HG03354 (cell line): ENCODE measurements around the gene MYOM1.

Experiments
- ATAC-seq: cut with Tn5 transposase; IDR thresholded peaks from one replicate; pipeline ENCODE4 v1.9.1; 2021; ENCODE audit warnings: mild to moderate bottlenecking; ENCODE audit not compliant: unreplicated experiment, poor library complexity, severe bottlenecking

The MYOM1 gene

DNA sequence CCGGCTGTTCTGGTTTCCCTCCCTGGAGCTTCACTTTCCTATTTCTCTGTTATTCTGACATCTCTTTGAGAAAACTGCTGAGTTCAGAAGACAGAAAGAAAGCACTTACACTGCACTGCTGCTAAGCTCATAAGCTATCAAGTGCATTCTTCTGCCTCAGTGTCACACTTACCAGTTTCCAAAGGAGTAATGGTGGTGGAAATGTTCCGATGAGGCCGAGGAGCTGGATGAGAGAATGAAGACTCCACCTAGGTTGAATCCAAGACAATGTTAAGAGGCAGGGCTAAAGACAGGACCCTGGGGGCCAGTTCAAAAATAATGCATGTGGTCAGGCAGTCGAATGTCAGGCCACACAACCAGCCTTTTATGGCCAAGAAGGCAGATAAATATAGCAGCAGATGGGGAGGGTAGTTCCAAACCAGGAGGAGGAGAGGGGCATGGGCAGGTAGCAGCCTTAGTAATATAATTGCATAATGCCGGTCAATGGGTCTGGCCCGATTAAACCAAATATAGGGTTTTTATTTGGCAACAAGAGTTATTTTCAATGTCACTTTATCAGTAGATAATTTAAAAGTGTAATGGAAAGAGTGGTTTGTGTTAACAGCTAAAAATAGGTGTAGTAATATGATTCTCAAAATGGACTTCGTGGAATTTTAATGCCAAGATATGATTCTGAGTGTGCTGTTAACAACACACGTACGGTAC, at the start of gene MYOM1:
Gene MYOM1, minus strand, starts transcription at position 338 of the 705 bp plus-strand sequence. CDS start 4,745 bp downstream, outside the sequence.
- ATAC-seq: no peak

DNA sequence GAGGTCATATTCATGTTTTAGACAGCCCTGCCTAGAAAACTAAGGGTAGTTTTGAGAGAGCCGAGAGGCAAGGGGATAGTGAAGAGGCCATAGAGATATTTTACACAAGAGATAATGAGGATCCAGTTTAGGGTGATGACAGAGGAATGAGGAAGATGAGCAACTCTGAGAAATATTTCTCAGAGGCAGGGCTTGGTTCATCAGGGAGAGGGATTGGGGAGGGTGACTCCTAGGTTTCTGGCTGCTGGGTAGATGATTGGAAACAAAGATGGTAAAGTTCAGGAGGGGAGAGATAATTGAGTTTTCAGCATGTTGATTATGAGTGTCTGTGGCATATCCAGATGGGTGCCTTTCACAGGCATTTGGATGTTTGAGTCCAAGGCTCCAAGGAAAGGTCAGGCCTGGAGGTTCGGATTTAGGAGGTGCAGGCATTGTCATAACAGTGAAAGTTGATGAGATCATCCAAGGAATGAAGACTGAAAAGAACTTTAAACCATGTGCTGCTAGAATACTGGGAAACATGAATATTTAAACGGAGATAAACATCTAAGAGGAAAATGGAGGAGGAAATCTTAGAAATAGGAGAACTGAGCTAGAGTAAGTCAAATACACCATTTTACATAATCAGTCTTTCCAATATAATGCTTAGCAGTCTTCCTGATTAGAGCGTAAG, 49.6 kb upstream of the MYOM1 start:
- ATAC-seq: no peak

DNA sequence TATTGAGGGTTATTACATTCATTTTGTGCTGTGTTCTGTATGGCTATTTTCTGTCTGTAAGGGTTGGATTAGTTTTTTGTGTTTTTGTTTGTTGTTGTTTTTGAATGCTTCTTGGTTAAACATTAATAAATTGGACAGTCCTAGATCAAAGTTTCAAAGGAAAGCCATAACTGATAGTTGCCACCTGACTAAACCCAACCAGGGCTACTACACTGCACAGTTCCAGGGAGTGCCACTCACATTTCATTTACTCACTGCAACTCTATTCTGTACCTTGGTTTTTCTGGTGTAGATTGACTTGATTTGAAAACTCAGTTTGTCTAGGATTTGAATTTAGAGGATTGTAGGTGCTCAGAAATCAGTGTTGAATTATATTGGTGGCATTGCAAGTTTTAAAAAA, 48.5 kb upstream of the MYOM1 start:
- ATAC-seq: no peak

DNA sequence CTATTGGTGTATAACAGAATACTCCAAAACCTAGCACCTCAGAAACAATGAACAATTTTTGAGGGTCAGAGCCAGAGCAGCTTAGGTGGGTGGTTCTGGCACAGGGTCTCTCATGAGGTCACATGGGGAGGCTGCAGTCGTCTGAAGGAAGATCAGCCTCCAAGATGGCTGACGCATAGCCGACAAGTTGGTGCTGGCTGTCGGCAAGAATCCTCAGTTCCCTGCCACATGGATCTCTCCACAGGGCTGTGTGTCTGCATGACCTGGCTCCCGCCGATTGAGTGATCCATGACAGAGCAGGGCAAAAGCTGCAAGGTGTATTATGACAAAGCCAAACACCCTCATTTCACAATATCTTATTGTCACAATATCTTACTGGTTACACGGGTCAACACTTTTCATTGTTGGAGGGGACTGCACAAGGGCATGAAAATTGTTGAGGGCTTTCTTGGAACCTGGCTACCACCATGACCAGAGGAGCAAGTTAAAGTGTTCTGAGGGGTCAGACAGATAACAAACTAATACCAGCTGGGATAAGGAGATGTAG, 46.4 kb upstream of the MYOM1 start:
- no peak for ATAC-seq

DNA sequence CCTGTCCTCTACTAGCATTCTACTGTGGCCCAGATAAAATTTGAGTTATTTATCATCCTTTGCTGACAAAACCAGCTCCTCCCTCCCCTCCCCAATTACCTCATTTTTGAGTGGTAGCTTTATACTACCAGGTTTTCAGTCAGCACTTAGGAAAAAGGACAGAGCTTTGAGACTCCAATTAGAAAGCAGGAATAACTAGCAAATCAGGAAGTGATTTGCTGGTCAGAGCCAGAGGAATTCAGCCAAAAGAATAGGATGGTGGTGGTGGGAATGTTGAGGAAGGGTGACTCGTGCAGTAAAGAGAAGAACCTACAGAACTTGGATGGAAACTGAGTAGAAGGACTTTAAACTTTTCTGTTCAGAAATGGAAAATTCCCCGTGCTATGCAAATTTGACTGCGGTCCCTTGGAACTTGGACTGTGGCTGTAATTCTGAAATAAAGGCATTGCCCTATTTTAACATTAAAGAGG, 45.8 kb upstream of the MYOM1 start:
- no peak for ATAC-seq

DNA sequence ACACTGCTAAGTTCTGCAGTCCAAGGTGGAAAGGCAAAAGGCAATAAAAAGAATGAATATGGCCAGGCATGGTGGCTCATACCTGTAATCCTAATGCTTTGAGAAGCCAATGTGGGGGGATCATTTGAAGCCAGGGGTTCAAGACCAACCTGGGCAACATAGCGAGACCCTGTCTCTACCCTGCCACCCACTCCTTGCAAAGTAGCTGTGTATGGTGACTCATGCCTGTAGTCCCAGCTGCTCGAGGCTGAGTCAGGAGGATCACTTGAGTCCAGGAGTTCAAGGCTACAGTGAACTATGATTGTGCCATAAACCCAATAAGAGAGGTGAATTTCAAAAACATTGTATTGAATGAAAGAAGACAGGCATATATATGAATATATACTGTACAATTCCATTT, 44.6 kb upstream of the MYOM1 start:
- ATAC-seq: no peak

DNA sequence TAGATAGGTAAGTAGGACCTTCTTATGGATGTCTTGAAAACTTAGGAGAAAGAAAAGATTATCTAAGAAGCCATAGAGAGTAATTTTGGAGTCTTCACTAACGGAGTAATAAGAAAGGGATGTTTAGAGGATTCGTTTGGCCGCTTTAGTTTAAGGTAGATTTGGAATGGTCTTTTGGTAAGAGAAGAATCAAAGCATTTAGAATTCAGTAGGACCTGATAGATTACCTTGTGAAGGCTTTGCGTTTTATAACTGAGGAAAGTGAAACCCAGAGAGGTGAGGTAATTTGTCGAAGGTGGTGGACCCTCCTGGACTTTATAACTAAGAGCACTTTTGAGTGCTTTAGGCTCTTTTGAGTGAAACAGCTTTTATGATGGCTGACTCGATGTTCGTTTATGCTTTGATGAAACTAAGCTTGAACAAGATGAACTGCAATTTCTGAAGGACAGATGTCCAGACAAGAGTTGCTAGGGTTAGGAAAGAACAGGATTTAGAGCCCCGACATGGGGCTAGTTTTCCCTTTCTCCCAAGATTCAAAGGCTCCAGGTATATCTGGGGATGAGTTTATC, 43.4 kb upstream of the MYOM1 start:
- ATAC-seq: no peak

DNA sequence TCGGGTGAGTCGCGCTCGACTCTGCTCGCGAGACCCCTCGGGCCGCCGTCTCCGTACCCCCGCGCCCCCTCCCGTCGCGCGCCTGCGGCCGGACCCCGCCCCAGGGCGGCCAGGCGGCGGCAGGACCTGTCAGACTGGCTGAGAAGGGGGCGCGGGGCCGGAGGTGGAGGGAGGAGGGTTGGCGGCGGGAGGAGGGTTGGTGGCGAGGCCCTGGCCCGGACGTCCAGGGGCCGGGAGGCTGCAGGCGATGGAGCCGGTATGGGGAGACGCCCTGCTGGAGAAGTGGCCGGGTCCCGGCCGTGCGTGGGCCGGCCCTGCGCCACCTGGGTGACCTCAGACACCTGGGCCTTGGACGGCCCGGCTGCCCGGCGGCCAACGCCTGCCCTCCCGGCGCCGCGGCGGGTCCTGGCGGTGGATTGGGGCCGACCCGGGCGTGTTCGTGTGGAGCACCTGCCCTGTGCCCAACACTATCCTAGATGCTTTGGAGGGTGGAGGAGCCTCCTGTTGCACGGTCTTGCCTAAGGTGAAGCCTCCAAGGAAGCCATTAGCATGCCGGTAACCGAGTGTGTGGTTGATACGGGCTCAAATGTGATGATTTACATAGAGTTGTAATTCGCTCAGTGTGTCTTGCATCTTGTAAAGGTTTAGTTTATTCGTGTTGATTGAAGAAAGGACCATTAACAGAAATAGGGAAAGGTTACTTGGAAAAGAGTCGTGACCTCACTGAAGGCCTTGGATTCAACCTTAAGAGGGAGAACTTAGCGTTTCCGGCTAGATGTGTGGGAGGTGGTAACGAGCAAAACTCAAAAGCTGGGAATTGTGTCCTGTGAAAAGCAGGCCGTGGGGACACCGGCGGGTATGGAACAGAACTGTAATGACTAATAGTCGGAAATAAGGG, 42.7 kb upstream of the MYOM1 start:
- peak; percentile 41 for ATAC-seq

DNA sequence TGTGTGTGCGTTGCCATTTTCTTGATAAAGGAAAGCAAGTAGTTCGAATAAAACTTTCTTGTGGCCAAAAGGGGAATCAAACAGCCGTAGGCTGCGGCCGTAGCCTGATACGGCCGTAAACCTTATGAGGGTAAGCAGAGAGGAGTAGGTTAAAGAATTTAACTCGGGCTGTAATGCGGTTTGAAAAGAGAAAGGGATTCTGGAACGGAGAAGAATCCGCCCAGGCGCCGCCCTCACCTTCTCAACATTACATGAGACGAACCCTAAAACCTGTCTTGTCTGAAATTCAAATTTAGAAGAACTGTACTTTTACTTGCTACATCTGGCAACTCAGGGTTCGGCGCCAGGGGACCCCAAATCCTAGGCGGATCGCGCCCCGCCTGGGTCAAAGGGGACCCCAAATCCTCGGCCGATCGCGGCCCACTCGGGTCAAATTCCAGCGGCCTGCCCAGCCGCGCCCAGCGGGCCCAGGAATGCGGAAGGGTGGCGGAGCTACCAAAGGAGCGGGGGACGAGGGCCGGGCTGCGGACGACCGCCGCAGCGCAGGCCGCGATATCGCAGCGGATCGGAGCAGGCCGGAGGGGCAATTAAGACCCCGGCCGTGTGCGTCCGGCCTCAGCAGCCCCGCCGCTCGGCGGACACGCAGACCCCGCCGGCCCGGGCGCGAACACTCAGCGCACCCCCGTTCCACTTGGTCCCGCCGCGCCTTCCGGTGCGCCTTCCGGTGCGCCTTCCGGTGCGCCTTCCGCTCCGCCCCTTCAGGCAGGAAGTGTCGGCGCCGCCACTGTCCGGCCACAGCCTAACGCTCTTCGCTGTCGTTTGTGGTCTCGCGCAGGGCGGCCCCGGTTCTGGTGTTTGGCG, 41.8 kb upstream of the MYOM1 start, which contains the start of gene MYL12B:
Gene MYL12B, plus strand, starts transcription at position 761 of the 861 bp plus-strand sequence. CDS start 10,766 bp downstream, outside the sequence.
- ATAC-seq: peak; percentile 90

DNA sequence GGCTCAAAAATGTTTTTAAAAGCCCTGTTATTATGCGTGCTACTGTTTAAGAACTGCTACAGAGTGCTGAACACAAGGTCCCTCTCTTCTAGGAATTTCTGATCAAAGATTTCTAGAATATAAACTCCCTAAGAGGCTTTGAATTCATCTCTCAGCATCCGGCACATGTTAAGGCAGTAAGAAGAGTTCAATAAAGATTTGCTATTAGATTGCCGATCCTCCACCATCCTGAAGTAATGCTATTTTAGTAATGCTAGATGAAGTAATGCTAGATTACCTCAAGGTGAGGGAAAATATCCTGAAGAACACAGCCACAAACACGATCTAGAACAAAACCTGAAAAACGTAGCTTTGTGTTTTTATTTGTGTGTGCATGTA, 41.2 kb upstream of the MYOM1 start:
- no peak for ATAC-seq

DNA sequence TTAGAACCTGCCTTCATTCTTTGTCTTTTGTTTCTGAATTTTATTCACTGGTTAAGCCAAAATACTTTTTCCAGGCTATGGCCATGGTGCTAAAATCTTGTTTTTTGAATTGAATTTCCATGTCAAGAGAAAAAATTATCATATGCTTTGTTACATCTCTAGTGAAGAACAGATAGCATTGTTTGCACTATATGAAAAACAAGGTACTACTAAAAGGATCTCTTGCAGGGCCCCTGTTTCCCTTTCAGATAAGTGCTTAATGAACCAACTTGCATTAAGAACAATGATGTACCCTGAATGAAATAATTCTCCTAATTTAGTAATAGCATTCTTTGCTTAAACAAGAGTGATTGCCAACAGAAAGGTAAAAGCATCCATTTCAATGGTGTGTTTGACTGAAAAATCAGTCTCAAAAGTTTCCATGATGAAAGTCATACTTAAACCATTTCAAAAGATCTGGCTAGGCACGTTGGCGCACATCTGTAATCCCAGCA, 37.9 kb upstream of the MYOM1 start:
- no peak for ATAC-seq

DNA sequence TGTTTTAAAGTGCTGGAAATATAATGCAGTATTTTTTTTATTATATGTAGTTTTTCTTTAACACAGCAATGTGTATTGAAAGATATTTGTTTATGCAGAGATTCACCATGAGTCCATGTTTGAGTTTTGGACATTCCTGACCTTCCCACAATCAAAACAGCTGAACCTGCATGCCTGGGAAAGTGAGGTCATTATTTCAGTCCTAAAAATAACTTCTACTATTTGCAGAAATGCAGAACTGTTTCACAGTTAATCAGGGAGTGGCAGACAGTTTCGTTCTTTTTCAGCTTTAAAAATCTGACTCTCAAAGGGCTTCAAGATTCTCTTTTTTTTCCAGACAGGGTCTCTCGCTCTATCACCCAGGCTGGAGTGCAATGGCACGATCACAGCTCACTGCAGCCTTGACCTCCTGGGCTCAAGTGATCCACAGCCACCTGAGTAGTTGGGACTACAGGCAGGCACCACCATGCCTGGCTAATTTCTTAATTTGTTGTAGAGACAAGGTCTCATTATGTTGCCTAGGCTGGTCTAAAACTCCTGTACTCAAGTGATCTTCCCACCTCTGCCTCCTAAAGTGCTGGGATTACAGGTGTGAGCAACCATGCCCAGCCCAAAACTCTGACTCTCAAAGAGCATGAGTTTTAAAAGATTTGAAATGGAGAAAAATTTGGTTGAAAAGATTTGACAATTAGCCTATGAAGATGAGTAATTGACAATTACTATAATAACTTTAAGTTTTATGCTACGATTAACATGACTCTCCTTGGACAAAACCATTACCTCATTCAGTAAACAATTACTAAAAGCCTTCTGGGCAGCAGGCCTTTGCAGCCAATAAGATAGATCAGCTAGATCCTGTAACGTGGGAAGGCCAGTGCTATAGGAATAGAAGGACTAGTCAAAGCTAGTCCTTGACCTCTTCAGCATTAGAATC, 37.2 kb upstream of the MYOM1 start:
- ATAC-seq: no peak

DNA sequence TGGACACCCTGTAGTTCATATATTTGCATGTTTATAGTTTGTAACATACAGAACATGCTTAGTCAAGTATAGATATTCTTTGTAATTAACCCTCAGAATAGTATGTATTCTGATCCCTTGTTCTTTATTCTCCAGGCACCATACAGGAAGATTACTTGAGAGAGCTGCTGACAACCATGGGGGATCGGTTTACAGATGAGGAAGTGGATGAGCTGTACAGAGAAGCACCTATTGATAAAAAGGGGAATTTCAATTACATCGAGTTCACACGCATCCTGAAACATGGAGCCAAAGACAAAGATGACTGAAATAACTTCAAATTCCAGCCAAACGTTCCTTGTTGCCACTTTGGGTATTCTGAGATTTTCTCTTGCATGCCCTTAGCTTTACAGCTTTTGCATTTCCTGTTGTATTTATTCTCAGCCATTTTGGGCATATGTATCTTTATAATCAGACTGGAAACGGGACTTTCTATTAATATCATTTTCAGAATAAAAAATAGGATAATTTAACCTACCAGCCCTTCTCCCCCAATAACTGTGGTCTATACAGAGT, 35.9 kb upstream of the MYOM1 start:
- ATAC-seq: no peak

DNA sequence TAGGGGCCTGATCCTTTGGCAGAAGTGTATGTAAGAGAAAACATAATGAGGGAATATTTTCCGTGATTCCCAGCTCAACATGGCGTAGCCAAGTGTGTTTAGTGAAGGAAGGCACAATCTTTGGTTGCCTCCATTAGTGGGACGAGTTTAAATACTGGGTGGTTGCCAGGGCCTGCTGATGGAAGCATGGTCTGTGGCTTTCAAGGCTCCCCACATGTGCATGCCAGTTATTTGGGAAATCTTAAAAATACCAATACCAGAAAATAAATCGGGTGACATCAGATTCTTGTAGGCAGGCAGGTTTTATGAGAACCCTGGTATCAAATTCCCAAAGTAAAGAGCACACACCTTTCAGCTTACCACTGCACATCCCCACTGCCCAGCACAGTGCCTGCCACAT, 35.0 kb upstream of the MYOM1 start:
- ATAC-seq: no peak

DNA sequence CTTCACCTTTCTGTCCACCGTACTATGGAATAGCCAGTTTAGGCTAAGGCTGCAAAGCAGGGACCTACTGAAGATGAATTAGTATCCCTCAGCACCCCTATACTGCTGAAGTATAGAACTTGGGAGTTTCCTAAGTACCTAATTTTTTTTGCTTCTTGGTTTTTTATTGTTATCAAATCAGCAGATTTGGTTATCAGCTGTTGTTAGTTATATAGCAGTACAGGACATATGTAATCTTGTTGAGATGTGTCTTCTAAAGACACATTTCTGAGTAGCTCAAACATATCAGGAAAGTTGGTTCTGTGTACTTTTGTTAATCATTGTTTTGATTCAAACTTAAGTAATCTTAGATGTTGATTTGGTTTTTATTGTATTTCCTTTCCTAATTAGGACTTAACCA, 33.1 kb upstream of the MYOM1 start:
- no peak for ATAC-seq

DNA sequence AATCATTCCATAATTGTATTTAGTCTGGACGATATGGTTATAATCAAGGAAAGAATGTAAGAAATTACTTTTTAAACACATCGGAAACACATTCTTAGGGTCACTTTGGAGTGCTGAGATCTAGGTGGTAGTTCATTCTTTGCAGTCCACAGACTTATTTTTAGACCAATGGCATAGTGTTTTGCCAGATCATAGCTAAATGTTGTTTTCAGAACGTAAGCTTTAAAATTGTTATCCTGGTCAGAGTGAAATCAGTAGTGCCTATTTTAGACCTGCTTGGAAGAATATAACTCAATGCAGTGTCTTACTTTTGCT, 32.2 kb upstream of the MYOM1 start:
- ATAC-seq: no peak

DNA sequence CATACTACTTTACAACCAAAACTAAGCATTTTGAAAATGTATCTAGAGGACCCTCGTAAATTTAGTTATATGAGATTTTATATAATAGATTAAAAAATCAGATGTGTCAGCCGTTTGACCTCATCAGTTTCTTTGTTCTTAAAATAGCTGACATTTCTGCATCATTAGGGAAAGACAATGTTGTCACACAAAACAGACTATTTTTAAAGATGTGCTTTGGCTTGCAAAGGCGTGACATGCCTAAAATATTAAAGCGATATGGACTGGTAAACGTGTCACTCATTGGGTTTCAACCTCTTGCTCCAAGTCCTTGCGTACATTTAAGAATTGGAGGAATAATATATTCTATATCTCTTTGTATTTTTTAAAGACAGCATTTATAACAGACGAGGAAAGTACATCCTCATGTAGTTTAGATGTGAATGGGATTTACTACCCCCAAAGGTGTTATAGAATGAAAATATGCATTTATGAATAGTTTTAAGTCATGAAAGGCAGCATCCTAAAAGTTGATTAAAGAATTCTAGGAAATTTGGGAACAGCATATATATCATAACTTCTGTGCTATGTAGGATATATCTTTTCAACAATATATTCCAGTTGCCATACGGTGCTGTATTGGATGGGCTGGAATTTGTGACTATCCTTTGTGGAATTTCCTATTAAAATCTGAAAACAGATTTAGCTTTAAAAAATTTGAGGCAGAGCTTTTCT, 31.6 kb upstream of the MYOM1 start:
- no peak for ATAC-seq
